Neural cell (in vitro differentiated cells): ENCODE data around the gene TSPOAP1. TPM values are rescaled to one million over a fixed set of nuclear protein-coding genes. Genes with fewer than 3 reads are reported as not detected.

Source experiments
- H2AFZ ChIP-seq: fragments of 200-600, 300-800 bp; sonication (generic), shearing (Covaris generic); 2 replicates; pipeline ENCODE4 v1.6.0; 2014; ENCODE audit warnings: low read depth, mild to moderate bottlenecking, antibody characterized with exemption, low read length, moderate library complexity
- H3F3A ChIP-seq: fragments of 200-600 bp; shearing (Covaris generic); 2 replicates; pipeline ENCODE4 v1.6.1; 2016; ENCODE audit warnings: mild to moderate bottlenecking, moderate library complexity, mixed read lengths, antibody characterized with exemption, low read length; ENCODE audit not compliant: insufficient read depth, poor library complexity, severe bottlenecking
- H3K27ac ChIP-seq: fragments of 200-600, 300-800 bp; sonication (generic), shearing (Covaris generic); 2 replicates; pipeline ENCODE4 v1.5.1; 2014; ENCODE audit warnings: mild to moderate bottlenecking, low read length, moderate library complexity
- H3K27me3 ChIP-seq: fragments of 300-800, 200-600 bp; sonication (generic), shearing (Covaris generic); 2 replicates; pipeline ENCODE4 v1.6.0; 2014; ENCODE audit warnings: mild to moderate bottlenecking, low read depth, low read length, moderate library complexity; ENCODE audit not compliant: insufficient read depth
- H3K36me3 ChIP-seq: fragments of 300-800, 200-600 bp; sonication (generic), shearing (Covaris generic); 2 replicates; pipeline ENCODE4 v1.5.1; 2014; ENCODE audit warnings: mild to moderate bottlenecking, antibody characterized with exemption, low read length, moderate library complexity; ENCODE audit not compliant: insufficient read depth
- H3K4me2 ChIP-seq: fragments of 300-800, 200-600 bp; sonication (generic), shearing (Covaris generic); 2 replicates; pipeline ENCODE4 v1.6.0; 2014; ENCODE audit warnings: mild to moderate bottlenecking, low read length
- H3K4me3 ChIP-seq: fragments of 300-800, 200-600 bp; sonication (generic), shearing (Covaris generic); 2 replicates; pipeline ENCODE4 v1.5.1; 2014; ENCODE audit warnings: mild to moderate bottlenecking, low read length, moderate library complexity
- H3K79me2 ChIP-seq: fragments of 200-600 bp; shearing (Covaris generic); replicated peaks from 2 replicates; pipeline ENCODE4 v1.6.0; 2014; ENCODE audit warnings: mild to moderate bottlenecking, low read length, moderate library complexity; ENCODE audit not compliant: insufficient read depth
- H3K9ac ChIP-seq: fragments of 300-800, 200-600 bp; sonication (generic), shearing (Covaris generic); 2 replicates; pipeline ENCODE4 v1.6.1; 2016; ENCODE audit warnings: mild to moderate bottlenecking, low read length, mixed read lengths
- H3K9me2 ChIP-seq: fragments of 200-600 bp; shearing (Covaris generic); 2 replicates; pipeline ENCODE4 v1.6.1; 2016; ENCODE audit warnings: mild to moderate bottlenecking, low read length, mixed read lengths; ENCODE audit not compliant: insufficient read depth
- H3K9me3 ChIP-seq: fragments of 200-600, 300-800 bp; sonication (generic), shearing (Covaris generic); 2 replicates; pipeline ENCODE4 v1.6.1; 2016; ENCODE audit warnings: mild to moderate bottlenecking, mixed run types, low read length, moderate library complexity, mixed read lengths
- H4K20me1 ChIP-seq: fragments of 200-600 bp; shearing (Covaris generic); 2 replicates; pipeline ENCODE4 v1.6.1; 2016; ENCODE audit warnings: mild to moderate bottlenecking, mixed run types; ENCODE audit not compliant: insufficient read depth
- CTCF ChIP-seq: fragments of 450-650 bp; IDR thresholded peaks from 2 replicates; pipeline ENCODE4 v1.5.1; 2014; ENCODE audit warnings: antibody characterized with exemption, mild to moderate bottlenecking, moderate library complexity; ENCODE audit not compliant: poor library complexity, severe bottlenecking
- EP300 ChIP-seq: fragments of 450-650 bp; conservative IDR thresholded peaks from 2 replicates; pipeline ENCODE4 v1.6.1; 2014; ENCODE audit warnings: antibody characterized with exemption, mild to moderate bottlenecking, moderate library complexity; ENCODE audit not compliant: poor library complexity, severe bottlenecking
- EZH2 ChIP-seq: fragments of 200-600, 300-800 bp; shearing (Covaris generic), sonication (generic); IDR thresholded peaks from 2 replicates; pipeline ENCODE4 v1.6.1; 2014; ENCODE audit warnings: antibody characterized with exemption, low read length, borderline replicate concordance, mild to moderate bottlenecking; ENCODE audit not compliant: insufficient read depth, poor library complexity, severe bottlenecking
- MXI1 ChIP-seq: fragments of 450-650 bp; conservative IDR thresholded peaks from 2 replicates; pipeline ENCODE4 v1.6.1; 2014; ENCODE audit warnings: antibody characterized with exemption, mild to moderate bottlenecking; ENCODE audit not compliant: poor library complexity, severe bottlenecking
- POLR2AphosphoS5 ChIP-seq: IDR thresholded peaks from 2 replicates; pipeline ENCODE4 v1.6.1; 2012
- RAD21 ChIP-seq: fragments of 450-650 bp; conservative IDR thresholded peaks from 2 replicates; pipeline ENCODE4 v1.6.1; 2014; ENCODE audit warnings: antibody characterized with exemption, mild to moderate bottlenecking, moderate library complexity
- REST ChIP-seq: IDR thresholded peaks from 2 replicates; pipeline ENCODE4 v1.6.1; 2012; ENCODE audit warnings: borderline replicate concordance
- SMC3 ChIP-seq: fragments of 450-650 bp; conservative IDR thresholded peaks from 2 replicates; pipeline ENCODE4 v1.6.1; 2014; ENCODE audit warnings: antibody characterized with exemption, mild to moderate bottlenecking, moderate library complexity; ENCODE audit not compliant: poor library complexity
- TAF1 ChIP-seq: IDR thresholded peaks from 2 replicates; pipeline ENCODE4 v1.6.1; 2012; ENCODE audit warnings: low read depth
- polyA plus RNA-seq: library from polyadenylated mRNA; depleted of rRNA; stranded (reverse); fragments of >200 nt; gene quantifications from 2 replicates; pipeline ENCODE4 v1.2.3, GENCODE V29; 2014

TSPOAP1 gene
- polyA plus RNA-seq, 1 donor from 2014 or later: 103 TPM

- no peak overlapping the region for H3K4me3 ChIP-seq
- H3K79me2 ChIP-seq: no peaks in the 10 kb centered on the region
- H3K36me3 ChIP-seq: no peaks in the 10 kb centered on the region
- no peaks in the 10 kb centered on the region for H3K27me3 ChIP-seq
- no peaks in the 10 kb centered on the region for H3F3A ChIP-seq
- H4K20me1 ChIP-seq: no peaks in the 10 kb centered on the region
- no peak overlapping the region for H3K9ac ChIP-seq
- no peak overlapping the region for H3K4me2 ChIP-seq
- no peaks in the 10 kb centered on the region for H3K9me3 ChIP-seq
- H3K9me2 ChIP-seq: no peaks in the 10 kb centered on the region
- TF ChIP-seq TAF1 (no peak), RAD21 (no peak), MXI1 (no peak), EP300 (no peak)
- H3K27ac ChIP-seq: no peak overlapping the region
- no peak overlapping the region for H2AFZ ChIP-seq
Measured at GRCh38 chr17:58335779-58336455, 7.3 kb upstream of the TSPOAP1 start.

GRCh38 chr17:58335061-58335731 is 6.6 kb upstream of the TSPOAP1 start:
- no peak overlapping the region for H3K4me3 ChIP-seq
- H2AFZ ChIP-seq: no peak overlapping the region
- no peaks in the 10 kb centered on the region for H3F3A ChIP-seq
- no peak overlapping the region for H3K4me2 ChIP-seq
- no peak overlapping the region for H3K9ac ChIP-seq
- no peaks in the 10 kb centered on the region for H3K79me2 ChIP-seq
- no peaks in the 10 kb centered on the region for H3K9me3 ChIP-seq
- no peaks in the 10 kb centered on the region for H3K27me3 ChIP-seq
- no peak overlapping the region for H3K27ac ChIP-seq
- H3K36me3 ChIP-seq: no peaks in the 10 kb centered on the region
- no peaks in the 10 kb centered on the region for H4K20me1 ChIP-seq
- no peaks in the 10 kb centered on the region for H3K9me2 ChIP-seq
- no peak for TF ChIP-seq SMC3
- TF ChIP-seq POLR2AphosphoS5: no peak
- TF ChIP-seq MXI1: no peak
- no peak for TF ChIP-seq RAD21
- TF ChIP-seq EP300: no peak
- no peak for TF ChIP-seq CTCF
- no peak for TF ChIP-seq EZH2
- no peak for TF ChIP-seq REST
- TF ChIP-seq TAF1: no peak
